D341Med (cell line): ENCODE results near the gene BACH2.
"Not testable (repeated sequence)": the region's sequence is repeated elsewhere in the genome, so short reads cannot be mapped to it uniquely, and the experiment has no call there.

Experiments used
- DNase-seq: peaks from one replicate; pipeline ENCODE4 v3.0.0; 2012; ENCODE audit warnings: low spot score

BACH2 gene

DNA sequence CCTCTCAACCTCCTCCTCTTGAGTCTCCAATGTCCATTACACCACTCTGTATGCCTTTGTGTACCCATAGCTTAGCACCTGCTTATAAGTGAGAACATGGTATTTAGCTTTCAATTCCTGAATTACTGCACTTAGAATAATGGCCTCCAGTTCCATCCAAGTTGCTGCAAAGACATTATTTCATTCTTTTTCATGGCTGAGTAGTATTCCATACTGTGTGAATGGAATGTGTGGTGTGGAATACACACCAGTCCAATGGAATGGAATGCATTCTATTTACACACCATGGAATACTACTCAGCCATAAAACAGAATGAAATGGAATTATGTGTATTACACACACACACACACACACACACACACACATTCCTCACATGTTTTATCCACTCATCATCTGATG, 116.1 kb downstream of the BACH2 start:
- DNase-seq: no peak

DNA sequence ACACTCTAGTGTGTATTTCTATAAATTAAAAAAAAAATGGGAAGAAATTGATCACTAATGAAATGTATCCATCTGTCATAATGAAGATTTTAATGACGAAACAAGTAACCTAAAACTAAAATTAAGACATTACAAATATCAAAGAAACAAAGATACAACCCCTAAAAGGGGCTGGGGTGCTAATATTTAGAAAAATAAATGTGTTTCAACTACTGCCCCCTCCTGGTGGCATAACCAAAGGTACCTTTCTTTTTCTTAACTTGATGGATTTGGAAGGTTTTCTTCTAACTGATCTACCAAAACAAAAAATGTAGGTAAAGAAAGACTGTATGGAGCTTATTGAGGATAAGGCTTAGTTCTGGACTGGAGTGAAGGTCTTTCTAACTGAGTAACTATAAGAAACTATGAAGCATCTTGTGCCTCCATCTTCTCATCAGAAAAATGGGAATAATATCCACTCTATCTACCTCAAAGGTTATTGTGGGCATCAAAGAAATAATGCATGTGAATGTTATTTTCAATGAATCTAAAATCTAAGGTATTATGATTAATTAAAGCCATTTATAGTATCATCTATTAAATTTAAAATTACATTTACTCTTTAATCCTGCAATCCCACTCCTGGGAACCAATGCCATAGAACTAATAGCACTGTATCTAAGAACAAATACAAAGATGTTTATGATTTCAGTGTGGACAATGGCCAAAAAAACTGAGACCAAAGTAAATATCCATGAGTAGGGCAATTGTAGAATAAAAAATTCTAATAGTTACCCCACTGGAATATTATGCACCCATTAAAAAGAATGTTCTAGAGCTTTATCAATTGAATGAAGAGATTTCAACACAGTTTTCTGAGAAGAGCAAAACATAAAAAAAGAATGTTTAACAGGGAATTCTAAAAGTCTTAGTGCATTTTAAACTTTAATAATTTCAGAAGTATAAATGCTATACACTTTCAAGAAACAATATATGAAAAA, 117.2 kb downstream of the BACH2 start:
- no peak for DNase-seq

DNA sequence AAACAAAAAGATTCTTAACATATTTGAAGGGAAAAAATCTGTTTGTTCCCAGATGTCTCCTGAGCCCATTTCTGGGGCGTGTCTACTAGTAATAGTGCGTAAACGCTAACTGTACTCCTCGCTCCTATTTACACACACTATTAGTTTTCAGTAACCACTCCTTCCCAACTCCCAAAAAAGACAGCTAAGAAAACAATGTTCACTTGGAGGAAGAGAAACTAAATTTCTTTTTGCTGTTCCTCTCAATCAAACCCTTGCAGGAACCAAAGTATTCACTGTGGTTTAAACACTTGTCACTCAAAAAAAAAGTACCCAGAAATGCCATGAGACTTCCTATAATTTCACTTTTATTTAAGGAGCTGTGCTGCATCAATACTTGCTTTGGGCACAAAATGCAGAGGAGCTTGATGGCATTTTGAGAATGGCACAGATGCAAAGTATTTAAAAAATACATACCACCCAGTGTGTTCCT, 118.2 kb downstream of the BACH2 start:
- DNase-seq: no peak

DNA sequence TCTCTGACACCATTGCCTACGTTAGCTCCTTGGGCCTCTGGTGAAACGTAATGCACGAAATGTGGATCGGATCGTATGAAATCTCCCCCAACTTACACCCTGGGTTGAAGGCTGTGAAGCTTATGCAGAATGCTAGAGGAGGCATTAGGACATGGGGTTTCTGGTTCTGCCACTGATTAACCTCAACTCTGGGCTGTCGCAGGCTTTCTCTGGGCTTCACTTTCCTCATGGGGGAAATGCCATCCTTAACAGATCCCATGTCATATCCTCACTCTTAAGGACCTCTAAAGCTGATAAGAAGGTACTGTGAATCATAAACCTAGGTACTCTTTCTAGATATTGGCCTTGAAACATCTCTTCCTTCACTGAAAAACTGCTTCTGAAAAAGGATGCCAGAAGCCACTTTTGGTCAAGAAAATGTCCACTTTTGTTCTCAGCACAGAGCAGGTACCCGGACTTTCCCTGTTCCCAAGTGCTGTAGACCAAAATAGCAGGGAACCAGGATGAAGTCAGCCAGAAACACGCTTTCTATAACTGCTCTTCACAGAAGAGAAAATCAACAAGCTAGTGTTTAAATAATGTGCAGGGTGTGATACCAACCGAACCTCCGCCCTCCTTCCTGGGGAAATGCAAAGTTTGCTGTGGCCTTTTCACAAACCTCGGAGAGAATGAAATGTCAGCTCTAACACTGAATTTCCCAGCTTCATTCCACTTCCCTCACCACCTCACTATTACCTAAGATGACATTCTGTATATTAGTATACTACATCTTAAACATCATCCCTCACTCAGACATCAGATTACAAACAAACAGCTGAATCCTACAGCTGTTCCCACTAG, 118.9 kb downstream of the BACH2 start:
- DNase-seq: no peak

DNA sequence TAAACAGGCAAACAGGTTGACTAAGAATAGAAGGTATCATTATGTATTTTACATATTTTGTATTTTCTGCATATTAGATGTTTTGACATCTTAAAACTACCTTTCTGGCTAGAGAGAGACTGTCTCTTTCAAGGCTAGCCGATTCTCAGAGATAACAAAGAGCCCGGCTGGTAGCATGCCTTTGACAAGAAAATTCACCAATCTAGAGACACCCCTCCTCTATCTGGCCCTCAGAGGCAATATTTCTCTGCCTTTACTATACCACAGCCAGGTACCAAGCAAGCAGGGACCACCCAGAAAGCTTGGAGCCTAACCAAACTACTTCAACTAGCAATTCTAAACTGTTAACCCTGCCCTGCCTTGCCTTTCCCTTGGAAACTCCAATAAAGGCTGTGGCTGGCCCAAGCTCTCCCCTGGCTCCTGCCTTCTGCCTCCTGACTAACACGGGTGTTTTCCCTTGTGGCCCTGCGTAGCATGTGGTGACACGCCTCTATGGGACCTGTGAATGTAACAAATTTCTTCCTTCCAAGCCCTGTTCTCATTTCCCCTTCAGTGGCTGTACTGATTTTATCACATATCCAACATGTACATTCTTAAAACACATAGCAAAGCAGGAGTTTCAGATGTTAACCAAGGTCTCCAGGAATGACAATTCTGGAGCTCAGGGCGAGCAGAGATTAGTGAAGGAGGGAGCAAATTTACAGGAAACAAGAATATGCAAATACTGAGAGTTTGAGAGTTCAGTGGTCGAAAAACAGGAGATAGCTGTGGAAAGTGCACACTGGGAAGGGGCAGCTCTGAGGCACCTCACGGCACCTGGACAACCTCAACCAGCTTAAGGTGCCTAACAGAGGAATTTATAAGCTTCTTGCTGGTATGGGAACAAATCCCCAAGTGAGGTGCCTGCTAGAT, 120.8 kb downstream of the BACH2 start:
- DNase-seq: no peak

DNA sequence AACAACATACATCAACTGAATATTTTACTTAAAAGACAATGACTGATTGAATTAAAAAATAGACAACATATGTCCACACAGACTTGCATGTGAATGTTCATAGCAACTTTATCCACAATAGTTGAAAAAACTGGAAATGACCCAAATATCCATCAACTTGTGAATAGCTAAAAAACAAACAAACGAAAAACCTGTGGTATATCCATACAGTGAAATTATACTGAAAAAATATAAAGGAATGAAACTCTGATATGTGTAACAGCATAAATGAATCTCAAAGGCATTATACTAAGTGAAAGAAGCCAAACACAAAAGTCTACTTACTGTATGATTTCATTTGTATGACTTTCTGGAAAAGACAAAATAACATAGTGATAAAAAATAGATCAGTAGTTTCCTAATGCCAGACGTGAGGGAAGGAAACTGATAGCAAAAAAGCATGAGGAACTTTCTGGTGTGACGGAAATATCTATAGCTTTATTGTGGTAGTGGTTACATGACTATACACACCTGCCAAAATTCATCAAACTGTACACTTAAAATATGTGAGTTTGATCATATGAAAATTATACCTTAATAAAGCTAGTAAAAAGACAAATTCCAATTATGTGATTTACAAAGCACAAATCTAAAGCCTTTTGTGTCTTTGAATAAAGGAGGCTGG, 123.2 kb downstream of the BACH2 start:
- DNase-seq: no peak

DNA sequence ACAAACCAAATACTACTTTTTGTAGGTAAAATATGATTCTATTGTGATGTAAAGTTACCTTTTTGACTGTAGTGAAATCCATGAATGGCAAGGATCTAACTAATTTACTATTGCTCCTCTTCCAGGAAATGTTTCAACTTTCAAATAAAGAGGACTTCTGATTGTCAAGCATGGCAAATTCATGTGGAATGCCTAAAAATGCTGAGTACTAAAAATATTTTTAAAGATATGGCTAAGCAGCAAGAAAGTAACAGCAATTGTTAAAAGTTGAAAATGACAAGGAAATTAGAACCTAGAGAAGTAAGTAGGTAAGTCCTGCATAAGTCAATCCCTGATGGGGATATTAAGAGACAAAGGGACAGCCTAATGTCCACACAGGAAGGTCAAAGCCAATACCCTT, 126.0 kb downstream of the BACH2 start:
- DNase-seq: no peak

DNA sequence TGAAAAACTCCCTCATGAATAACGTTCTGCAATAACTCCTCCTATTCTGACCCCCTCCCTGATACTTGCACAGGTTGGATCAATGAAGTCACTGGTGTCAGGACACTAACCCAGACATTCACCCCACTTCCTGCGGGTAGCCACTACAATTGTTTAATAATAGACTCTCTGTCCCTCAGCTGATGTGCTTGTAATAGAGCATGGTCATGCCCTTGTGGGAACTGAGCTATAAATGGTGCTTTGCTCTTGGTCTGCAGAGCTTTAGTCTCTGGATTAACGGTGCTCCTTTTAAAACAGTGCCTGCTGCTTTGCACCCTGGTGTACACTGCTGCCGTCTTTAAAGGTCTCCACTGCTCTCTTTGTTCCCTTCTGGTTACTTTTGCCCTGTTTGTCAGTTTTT, 127.3 kb downstream of the BACH2 start:
- no peak for DNase-seq

DNA sequence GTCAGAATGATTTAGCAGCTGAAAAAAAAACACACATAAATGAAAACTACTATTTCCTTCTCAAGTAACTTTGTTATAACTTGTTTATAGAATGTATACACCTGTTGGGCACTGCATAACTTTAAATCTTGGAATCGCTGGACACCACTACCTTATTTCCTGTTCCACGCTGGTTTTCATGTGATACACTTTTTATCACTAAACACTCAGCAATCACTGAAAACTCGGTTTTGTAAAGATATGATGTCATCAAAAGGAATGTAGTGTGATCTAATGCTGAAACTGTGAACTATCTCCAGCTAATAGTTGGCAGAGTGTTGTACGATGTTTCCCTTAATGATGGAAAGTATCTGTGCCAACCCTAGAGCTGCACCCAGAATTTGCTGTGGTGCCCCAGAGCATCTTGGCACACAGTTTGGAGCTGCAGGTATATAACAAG, 127.9 kb downstream of the BACH2 start:
- DNase-seq: no peak

DNA sequence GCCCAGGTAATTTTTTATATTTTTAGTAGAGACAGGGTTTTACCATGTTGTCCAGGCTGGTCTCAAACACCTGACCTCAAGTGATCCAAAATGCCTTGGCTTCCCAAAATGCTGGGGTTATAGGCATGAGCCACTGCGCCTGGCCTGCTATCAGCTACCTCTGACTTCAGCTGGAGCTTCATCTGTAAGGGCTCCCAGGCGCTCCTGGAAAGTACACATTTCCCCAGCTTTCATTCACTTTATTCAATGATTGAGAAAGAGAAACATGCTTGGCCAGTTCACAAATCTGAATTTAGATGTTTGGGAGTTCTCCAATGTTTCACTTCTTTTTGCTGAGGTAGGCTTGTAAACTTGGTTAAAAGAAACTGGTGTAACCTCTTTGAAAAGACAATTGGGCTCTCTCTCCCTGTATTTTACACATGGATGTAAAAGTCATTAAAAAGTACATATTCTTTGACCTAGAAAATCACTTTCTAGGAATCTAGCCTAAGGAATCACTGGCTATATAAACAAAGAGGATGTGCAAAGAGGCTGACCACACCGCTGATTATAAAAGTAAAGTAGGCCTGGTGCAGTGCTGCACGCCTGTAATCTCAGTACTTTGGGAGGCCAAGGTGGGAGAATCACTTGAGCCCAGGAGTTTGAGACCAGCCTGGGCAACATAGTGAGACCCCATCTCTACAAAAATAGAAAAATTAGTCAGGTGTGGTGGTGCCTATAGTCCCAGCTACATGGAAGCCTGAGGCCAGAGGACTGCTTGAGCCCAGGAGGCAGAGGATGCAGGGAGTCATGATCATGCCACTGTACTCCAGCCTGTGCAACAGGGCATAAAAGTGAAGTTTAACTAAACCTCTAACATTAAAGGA, 128.9 kb downstream of the BACH2 start:
- no peak for DNase-seq

DNA sequence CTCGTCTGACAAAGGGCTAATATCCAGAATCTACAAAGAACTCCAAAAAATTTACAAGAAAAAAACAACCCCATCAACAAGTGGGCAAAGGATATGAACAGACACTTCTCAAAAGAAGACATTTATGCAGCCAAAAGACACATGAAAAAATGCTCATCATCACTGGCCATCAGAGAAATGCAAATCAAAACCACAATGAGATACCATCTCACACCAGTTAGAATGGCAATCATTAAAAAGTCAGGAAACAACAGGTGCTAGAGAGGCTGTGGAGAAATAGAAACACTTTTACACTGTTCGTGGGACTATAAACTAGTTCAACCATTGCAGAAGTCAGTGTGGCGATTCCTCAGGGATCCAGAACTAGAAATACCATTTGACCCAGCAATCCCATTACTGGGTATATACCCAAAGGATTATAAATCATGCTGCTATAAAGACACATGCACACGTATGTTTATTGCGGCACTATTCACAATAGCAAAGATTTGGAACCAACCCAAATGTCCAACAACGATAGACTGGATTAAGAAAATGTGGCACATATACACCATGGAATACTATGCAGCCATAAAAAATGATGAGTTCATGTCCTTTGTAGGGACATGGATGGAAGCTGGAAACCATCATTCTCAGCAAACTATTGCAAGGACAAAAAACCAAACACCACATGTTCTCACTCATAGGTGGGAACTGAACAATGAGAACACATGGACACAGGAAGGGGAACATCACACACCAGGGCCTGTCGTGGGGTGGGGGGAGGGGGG, 130.3 kb downstream of the BACH2 start:
- not testable (repeated sequence) for DNase-seq

DNA sequence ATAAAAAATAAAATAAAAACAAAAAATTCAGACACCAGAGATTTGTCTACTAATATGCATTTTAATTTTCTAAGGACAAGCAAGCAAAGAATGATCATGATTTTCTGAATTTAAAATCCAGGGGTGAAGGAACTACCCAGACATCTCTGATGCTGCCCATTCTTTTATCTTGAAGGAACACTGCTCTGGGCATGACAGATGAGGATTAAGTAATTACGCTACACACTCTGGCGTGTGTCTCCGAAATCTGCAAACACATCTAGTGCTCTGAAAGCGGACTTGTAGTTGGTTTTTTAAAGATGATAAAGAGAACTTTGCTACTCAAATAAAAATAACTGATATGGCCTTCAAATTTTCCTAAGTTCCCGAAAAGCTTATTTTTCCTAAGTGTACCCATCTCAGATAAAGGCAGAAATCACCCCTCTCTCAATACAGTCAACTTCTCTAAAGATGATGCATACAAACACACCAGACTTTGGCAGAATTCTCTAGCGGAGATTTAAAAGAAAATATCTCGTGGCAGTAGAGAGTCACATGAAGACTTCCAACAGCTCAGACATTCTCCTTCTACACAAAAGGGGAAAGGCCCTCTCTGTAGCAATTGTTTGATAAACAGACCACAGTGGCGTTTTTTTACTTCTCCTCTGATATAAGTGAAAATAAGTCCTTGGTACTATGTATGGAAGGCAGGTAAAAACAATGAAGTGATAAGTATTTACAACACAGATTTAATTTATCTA, 133.8 kb downstream of the BACH2 start:
- DNase-seq: no peak

DNA sequence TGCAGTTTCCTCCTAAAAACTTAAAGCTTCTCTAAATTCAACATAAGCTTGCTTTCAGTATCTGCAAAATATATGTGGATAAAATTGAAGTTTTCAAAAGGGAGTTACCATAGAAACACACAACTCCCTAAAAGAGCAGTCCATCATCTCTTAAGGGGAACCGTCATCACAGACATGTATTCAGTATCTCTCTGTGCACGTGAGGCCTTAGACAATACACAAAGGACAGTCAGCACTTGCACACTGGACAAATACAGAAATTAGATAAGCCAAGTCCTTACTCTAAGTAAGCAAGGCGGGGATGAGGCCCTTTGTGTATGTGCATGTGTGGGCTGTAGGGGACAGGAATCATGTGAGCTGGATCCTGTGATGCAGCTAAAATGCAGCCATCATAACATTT, 136.6 kb downstream of the BACH2 start:
- no peak for DNase-seq

DNA sequence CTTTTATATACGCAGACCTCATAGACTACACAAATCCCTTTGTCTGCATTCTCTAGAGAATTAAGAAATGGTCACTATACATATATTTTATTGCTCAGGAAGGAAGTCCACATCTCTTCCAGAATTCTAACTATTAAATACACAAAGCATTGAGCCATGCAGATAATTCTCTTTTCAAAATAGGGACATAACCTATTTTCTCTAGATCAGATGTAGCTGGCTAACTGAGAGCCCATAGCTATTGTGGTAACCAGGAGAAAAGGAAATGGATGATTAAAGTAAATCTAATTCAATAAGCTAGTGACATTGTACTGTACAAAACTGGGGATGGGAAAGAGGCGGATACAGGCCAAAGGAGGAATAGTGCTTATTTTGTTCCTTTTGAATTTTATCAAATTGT, 137.2 kb downstream of the BACH2 start:
- no peak for DNase-seq

DNA sequence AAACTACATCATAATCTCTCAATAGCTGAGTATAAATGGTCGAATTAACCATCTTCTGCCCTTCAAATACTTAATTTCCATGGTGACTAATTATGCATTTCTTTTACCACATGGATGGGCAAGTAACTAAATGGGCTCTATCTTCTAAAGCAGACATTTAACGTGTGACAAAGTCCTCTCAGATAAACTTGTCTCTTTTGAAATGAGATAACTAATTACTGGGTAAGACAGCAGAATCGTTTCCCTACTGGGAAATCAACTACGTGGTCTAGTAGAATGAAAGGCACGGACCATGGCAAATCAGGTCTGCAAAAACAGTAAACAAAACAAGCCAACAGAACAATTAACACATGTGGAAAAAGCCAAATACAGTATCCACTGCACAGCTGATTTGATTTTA, 137.7 kb downstream of the BACH2 start:
- no peak for DNase-seq

DNA sequence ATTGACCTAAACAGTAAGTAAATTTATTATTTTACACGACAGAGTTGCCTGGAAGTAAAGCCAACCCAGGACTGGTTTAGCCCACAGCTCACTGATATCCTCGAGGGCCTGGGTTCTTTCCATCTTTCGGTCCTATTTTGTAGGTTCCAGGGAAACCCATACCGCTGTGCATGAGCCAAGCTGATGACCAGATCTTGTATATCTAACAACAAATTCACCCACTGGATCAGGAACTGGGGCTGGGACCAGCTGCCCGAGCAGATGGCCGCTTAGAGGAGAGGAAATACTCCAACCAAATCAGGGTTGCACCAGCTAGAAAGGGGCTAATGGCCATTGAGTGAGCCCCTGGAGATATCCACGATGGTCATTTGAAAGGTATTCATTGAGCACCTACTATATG, 139.2 kb downstream of the BACH2 start:
- DNase-seq: no peak

DNA sequence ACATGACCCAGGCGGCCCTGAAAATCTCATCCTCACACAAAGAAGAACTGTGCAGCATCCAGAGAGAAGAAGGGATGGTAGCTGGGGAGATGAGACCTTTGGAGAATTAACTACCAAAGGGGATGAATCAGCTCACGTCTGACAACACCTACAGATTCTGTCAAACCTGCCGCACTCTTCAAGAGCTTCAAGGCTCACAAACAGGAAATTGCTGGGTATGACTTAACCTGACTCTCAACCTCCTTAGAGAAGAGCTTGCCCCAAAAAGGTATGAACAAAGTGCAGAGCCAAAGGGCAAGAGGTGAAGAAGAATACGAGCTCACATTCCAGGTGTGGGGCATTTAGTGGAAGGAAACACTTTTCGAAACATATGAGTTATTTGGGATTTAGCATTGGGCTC, 139.8 kb downstream of the BACH2 start:
- no peak for DNase-seq

DNA sequence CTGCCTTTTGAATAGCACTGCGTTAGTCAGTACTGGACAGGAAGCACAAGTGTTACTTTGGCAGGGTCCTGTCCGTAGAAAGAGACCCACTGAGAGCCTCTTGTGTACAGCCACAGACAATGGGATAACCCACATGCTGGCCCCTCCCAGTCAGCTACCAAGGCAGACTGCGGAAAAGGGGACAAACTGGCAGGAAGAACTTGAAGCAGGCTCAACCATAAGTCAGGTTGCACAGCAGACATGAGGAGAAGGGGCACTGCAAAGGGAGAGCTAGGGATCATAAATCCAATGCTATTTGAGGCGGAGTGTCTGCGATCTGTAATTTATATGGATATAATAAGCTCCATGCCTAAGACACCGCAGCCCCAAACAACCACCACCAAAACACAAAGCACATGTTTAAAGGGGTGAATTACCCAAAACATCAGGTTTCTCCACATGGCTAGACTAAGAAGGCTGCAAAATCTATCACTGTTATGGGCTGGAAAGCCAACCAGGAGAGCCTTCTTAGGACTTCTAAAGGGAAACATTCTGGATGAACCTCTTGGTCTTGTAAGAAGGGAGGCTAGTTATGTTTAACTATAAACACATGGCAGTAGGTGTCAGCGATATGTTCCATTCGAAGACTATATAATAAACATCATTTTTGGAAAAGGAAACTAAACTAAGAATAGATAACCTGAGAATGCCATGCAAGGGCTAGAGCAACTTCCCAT, 141.7 kb downstream of the BACH2 start:
- no peak for DNase-seq
